SK-N-MC (cell line): Measurements from ENCODE around the gene ELAVL2.

Experiments used
- FOXP2 ChIP-seq: optimal IDR thresholded peaks from 2 replicates; pipeline ENCODE3; 2011; ENCODE audit warnings: mild to moderate bottlenecking, moderate library complexity; ENCODE audit not compliant: insufficient read depth; ENCODE audit errors: extremely low read length, control extremely low read depth
- POLR2AphosphoS5 ChIP-seq: IDR thresholded peaks from 2 replicates; pipeline ENCODE4 v1.6.1; 2012; ENCODE audit warnings: mild to moderate bottlenecking, low read depth, low read length, borderline replicate concordance

DNA sequence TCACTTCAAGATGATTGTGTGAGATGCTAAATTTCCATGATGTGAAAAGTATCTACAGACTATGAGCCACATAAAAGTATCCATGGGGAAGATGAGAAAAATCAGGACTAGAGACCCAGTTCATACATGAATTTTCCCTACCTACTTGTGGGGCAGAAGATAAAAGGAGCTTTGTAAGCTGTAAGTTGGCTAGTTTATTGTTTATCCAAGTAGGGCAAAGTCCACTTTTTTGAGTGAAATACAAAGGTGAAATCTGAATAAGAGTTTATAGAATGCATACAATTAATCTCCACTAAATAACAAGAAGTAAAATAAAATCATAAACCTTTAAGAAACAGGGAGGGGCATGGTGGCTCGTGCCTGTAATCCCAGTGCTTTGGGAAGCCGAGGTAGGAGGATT is 160.4 kb downstream of the ELAVL2 start:
- TF ChIP-seq POLR2AphosphoS5 (no peak), FOXP2 (no peak)
